Vagina (tissue), 2 donors: ENCODE measurements around the gene DAG1. TPM values are rescaled to one million over a fixed set of nuclear protein-coding genes. Genes with fewer than 3 reads are reported as not detected.

Experiments
- DNase-seq, 2 donors: peaks; one replicate each; pipeline ENCODE4 v3.0.0-alpha.2; 2017; ENCODE audit errors: extremely low spot score in 2 of 2
- H3K27ac ChIP-seq: fragments of 200-600 bp; sonication (generic); one replicate; pipeline ENCODE4 v1.5.1; 2019
- H3K27me3 ChIP-seq: fragments of 200-600 bp; sonication (generic); one replicate; pipeline ENCODE4 v1.5.1; 2019
- H3K36me3 ChIP-seq, 2 donors: fragments of 200-600 bp; sonication (generic); one replicate each; pipeline ENCODE4 v1.5.1; 2017 to 2019
- H3K4me1 ChIP-seq: fragments of 200-600 bp; sonication (generic); one replicate; pipeline ENCODE4 v1.5.1; 2019
- H3K4me3 ChIP-seq, 2 donors: fragments of 200-600 bp; sonication (generic); 1 replicate in 1 of 2; 2 replicates in 1 of 2; pipeline ENCODE4 v1.5.1; 2016 to 2019
- H3K9me3 ChIP-seq: fragments of 200-600 bp; sonication (generic); one replicate; pipeline ENCODE4 v1.5.1; 2019
- POLR2A ChIP-seq, 2 donors: fragments of 450-650 bp; IDR thresholded peaks; one replicate each; pipeline ENCODE4 v1.6.1; 2017; ENCODE audit warnings: antibody characterized with exemption in 2 of 2, mild to moderate bottlenecking in 2 of 2, moderate library complexity in 2 of 2
- POLR2AphosphoS5 ChIP-seq, 2 donors: sonication (generic); formaldehyde crosslinking; IDR thresholded peaks; one replicate each; pipeline ENCODE4 v1.9.0; 2017; ENCODE audit warnings: antibody characterized with exemption in 2 of 2, mild to moderate bottlenecking in 2 of 2, low read depth in 1 of 2; ENCODE audit not compliant: insufficient read depth in 1 of 2
- intact Hi-C: fragments of 100-400 bp; cut with DNase I; formaldehyde crosslinking; loops from one replicate; pipeline ENCODE4 v1.15.1; 2023
- total RNA-seq: library from RNA; depleted of rRNA; stranded (reverse); fragments of >200 nt; gene quantifications from one replicate; pipeline ENCODE4 v1.2.3, GENCODE V29; 2016
- TF ChIP-seq, protein P1 (sequence below), 3 experiments: fragments of 450-650 bp in 2 of 3; fragments of 200-600 bp in 1 of 3; sonication (generic) in 1 of 3; IDR thresholded peaks; one replicate each; pipeline ENCODE4 v1.5.1; 2017 to 2019; ENCODE audit warnings: antibody characterized with exemption in 3 of 3, mild to moderate bottlenecking in 2 of 3, moderate library complexity in 2 of 3

The DAG1 gene
- total RNA-seq, 1 donor from 2014 or later, result 46.7 TPM

DNA sequence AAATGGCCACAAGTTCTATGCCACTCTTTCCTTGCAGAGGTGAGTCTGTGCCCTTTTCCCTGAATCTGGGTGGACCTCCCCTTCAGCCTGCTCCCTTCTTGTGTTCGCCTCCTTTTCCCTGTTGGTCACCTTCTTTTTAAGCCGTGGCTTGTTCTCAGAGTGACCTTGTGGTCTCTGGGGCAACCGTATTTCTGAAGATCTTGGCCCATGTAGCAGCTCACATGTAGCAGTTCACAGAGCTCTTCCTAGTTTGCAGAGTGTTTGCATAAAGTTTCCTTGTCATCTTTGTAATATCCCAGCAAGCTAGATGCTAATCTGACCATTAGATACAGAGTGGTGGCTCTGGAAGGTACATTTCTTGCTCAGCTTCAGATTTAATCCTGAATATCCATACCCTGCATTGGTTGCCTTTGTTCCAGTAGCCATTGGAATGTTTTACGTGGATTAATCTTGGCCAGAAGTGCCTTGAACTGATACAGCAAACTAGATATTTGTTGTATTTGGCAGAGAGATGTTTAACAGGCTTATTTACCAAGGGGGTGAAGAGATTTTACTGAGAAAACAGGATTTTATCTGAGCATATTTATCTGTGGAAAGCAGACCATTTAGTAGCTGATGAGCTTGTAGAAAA lies 43.5 kb downstream of the DAG1 start:
- no peak overlapping the region for H3K27ac ChIP-seq
- H3K4me3 ChIP-seq, result no peak overlapping the region
- peaks cover 0 to 40% of the 10 kb centered on the region in 2 donors for H3K36me3 ChIP-seq
- intact Hi-C loops, result no loop called here
- TF ChIP-seq POLR2AphosphoS5 (IDR thresholded peaks at IDR 0.05; ENCODE audit: insufficient read depth in 1 of 2, low read depth in 1 of 2) (no peak), POLR2A (IDR thresholded peaks at IDR 0.05) (no peak)
- TF ChIP-seq, protein P1, sequence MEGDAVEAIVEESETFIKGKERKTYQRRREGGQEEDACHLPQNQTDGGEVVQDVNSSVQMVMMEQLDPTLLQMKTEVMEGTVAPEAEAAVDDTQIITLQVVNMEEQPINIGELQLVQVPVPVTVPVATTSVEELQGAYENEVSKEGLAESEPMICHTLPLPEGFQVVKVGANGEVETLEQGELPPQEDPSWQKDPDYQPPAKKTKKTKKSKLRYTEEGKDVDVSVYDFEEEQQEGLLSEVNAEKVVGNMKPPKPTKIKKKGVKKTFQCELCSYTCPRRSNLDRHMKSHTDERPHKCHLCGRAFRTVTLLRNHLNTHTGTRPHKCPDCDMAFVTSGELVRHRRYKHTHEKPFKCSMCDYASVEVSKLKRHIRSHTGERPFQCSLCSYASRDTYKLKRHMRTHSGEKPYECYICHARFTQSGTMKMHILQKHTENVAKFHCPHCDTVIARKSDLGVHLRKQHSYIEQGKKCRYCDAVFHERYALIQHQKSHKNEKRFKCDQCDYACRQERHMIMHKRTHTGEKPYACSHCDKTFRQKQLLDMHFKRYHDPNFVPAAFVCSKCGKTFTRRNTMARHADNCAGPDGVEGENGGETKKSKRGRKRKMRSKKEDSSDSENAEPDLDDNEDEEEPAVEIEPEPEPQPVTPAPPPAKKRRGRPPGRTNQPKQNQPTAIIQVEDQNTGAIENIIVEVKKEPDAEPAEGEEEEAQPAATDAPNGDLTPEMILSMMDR (IDR thresholded peaks at IDR 0.05), result no peak
- no peaks in the 10 kb centered on the region for H3K4me1 ChIP-seq
- no peak for DNase-seq
- H3K9me3 ChIP-seq, result no peaks in the 10 kb centered on the region
- no peaks in the 10 kb centered on the region for H3K27me3 ChIP-seq

DNA sequence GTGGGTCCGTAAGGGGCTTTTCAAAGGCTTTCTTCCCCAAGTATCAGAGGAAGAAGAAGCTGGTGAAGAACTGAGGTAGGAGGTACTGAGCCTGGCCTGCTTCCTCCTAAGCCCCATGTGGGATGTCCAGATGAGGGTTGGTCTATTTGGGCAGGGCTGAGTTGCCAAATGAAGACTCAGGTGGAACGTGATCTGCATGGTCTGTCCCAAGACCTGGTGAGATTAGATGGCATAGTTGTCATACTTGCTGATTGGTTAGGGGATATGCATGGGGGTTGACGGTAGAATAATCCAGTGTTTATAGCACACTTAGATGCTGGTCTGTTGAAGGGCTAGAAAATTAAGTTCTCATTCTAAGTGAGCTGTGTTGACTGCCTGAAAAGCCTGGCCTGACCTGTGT lies 47.9 kb downstream of the DAG1 start:
- TF ChIP-seq POLR2AphosphoS5 (IDR thresholded peaks at IDR 0.05; ENCODE audit: insufficient read depth in 1 of 2, low read depth in 1 of 2) (no peak), POLR2A (IDR thresholded peaks at IDR 0.05) (no peak)
- TF ChIP-seq, protein P1 (IDR thresholded peaks at IDR 0.05), result no peak
- intact Hi-C loops, result no loop called here
- H3K27me3 ChIP-seq, result no peaks in the 10 kb centered on the region

DNA sequence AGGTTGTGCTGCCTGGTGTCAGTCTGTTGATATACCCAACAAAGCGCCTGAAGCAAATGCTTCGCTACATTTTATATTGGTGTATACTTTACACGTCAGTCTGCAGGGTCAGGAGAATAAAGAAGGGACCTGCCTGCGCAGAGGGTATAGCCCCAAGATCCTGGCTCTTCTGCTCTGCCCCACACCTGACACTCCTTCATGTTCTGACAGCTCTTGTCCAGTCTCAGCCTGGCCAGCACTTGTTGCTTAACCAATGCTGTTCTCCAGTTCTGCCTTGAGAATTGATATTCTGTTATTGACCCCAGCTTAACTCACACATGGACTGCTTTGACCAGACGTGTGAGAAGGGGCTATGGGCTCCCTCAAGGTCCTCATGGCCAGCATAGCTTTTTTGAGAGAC lies 48.4 kb downstream of the DAG1 start:
- TF ChIP-seq POLR2AphosphoS5 (IDR thresholded peaks at IDR 0.05; ENCODE audit: insufficient read depth in 1 of 2, low read depth in 1 of 2) (no peak), POLR2A (IDR thresholded peaks at IDR 0.05) (no peak)
- TF ChIP-seq, protein P1 (IDR thresholded peaks at IDR 0.05), result no peak
- no peaks in the 10 kb centered on the region for H3K9me3 ChIP-seq
- intact Hi-C loops, result no loop called here
- DNase-seq, result no peak
- peaks cover 0 to 13% of the 10 kb centered on the region in 2 donors for H3K36me3 ChIP-seq
- no peak overlapping the region for H3K27ac ChIP-seq
- H3K4me3 ChIP-seq, result no peak overlapping the region
- no peaks in the 10 kb centered on the region for H3K4me1 ChIP-seq
- H3K27me3 ChIP-seq, result no peaks in the 10 kb centered on the region

More for the DNA sequence above, 47.9 kb downstream of the DAG1 start:
- Histone ChIP-seq H3K27ac (no peak overlapping the region), H3K4me3 (no peak overlapping the region), H3K36me3 (peaks cover 0 to 17% of the 10 kb centered on the region in 2 donors), H3K4me1 (no peaks in the 10 kb centered on the region), H3K9me3 (no peaks in the 10 kb centered on the region)
- DNase-seq, result no peak

DNA sequence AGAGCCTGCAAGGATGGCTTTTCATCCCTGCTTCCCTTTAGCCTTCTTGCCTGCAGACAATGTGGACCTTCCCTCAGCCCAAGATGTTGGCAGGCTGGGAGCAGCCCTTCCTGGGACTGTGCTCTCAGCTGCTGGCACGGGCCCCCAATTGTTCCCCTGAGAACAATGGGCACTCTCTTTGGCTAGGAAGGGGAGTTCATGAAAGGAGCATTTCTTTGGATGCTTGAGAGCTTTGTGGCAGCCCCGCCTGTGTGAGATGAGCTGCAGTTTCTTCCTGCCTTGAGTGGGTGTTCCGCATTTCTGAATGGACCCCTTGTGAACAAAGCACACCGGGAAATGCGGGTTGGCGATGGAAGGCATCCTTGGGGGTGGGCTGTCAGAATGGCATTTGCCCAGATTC lies 49.2 kb downstream of the DAG1 start:
- intact Hi-C loops, result no loop called here
- Histone ChIP-seq H3K36me3 (peaks cover 0 to 10% of the 10 kb centered on the region in 2 donors), H3K9me3 (no peaks in the 10 kb centered on the region), H3K4me3 (no peak overlapping the region), H3K4me1 (peaks cover 6% of the 10 kb centered on the region), H3K27me3 (no peaks in the 10 kb centered on the region), H3K27ac (no peak overlapping the region)
- TF ChIP-seq POLR2AphosphoS5 (IDR thresholded peaks at IDR 0.05; ENCODE audit: insufficient read depth in 1 of 2, low read depth in 1 of 2) (no peak), POLR2A (IDR thresholded peaks at IDR 0.05) (no peak)
- TF ChIP-seq, protein P1 (IDR thresholded peaks at IDR 0.05), result no peak
- DNase-seq, result no peak

DNA sequence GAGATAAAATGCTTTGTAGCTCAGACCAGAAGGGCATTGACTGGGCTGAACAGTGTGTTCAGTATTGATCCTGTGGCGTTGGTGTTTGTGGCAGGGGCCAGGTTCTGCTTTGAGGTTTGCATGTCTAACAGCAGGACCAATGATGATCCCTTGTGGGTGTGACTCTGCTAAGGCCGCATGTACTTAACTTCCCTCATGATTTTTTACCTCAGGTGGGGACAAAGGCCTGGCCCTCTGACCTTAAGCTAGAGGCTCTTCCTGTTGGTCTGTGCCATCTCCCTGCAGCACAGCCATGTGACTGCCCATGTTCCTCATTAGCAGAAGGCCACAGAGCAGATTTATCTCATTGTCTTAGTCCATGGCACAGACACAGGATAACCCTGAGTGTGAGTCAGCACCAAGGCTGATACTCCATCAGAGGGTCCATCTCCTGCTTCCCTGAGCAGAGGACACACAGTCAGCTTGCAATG lies 49.9 kb downstream of the DAG1 start:
- DNase-seq, result no peak
- H3K27ac ChIP-seq, result no peak overlapping the region
- no peaks in the 10 kb centered on the region for H3K9me3 ChIP-seq
- intact Hi-C loops, result no loop called here
- TF ChIP-seq, protein P1 (IDR thresholded peaks at IDR 0.05), result no peak
- TF ChIP-seq POLR2AphosphoS5 (IDR thresholded peaks at IDR 0.05; ENCODE audit: insufficient read depth in 1 of 2, low read depth in 1 of 2) (no peak), POLR2A (IDR thresholded peaks at IDR 0.05) (no peak)
- H3K4me1 ChIP-seq, result peaks cover 10% of the 10 kb centered on the region
- H3K27me3 ChIP-seq, result no peaks in the 10 kb centered on the region
- H3K4me3 ChIP-seq, result no peak overlapping the region
- peaks cover 0 to 10% of the 10 kb centered on the region in 2 donors for H3K36me3 ChIP-seq
